ENCODE results near the gene GCLM.

GCLM gene

GRCh38 chr1:93846992-93847810, 62.0 kb downstream of the GCLM start:
- peak; percentile 60 to 72 for DNase-seq (ENCODE audit: low read depth in 2 of 2)

GRCh38 chr1:93846206-93846991, 62.8 kb downstream of the GCLM start:
- peak; percentile 42 to 46 for DNase-seq (ENCODE audit: low read depth in 2 of 2)

- DNase-seq (ENCODE audit: low read depth in 2 of 2) = peak; percentile 84 to 85
Observed at GRCh38 chr1:93845538-93846205, 63.6 kb downstream of the GCLM start.

- DNase-seq (ENCODE audit: low read depth in 2 of 2) = peak; percentile 52 to 59
Observed at GRCh38 chr1:93844262-93845045, 64.8 kb downstream of the GCLM start.

- DNase-seq (ENCODE audit: low read depth in 2 of 2) = peak in 1 of 2 experiments; percentile 42
Observed at GRCh38 chr1:93842750-93843500, 66.3 kb downstream of the GCLM start.

- DNase-seq (ENCODE audit: low read depth in 2 of 2) = no peak
Observed at GRCh38 chr1:93841771-93842170, 67.5 kb downstream of the GCLM start.

- no peak for DNase-seq (ENCODE audit: low read depth in 2 of 2)
Observed at GRCh38 chr1:93840956-93841482, 68.2 kb downstream of the GCLM start.

GRCh38 chr1:93839753-93840152, 69.5 kb downstream of the GCLM start:
- DNase-seq (ENCODE audit: low read depth in 2 of 2) = no peak

- DNase-seq (ENCODE audit: low read depth in 2 of 2) = peak; percentile 50 to 51
Observed at GRCh38 chr1:93839307-93839706, 69.9 kb downstream of the GCLM start.

GRCh38 chr1:93837961-93838360, 71.3 kb downstream of the GCLM start:
- no peak for DNase-seq (ENCODE audit: low read depth in 2 of 2)
